CD14-positive monocyte (primary cell): ENCODE data around the gene SLC37A2. TPM values are rescaled to one million over a fixed set of nuclear protein-coding genes. Genes with fewer than 3 reads are reported as not detected.
"Not testable (repeated sequence)": the region's sequence is repeated elsewhere in the genome, so short reads cannot be mapped to it uniquely, and the experiment has no call there.

Experiments used
- DNase-seq, 3 donors: peaks; one replicate each; pipeline ENCODE4 v3.0.0-alpha.2; 2011 to 2022
- H2AFZ ChIP-seq: 2 replicates; pipeline ENCODE4 v1.6.0; 2012; ENCODE audit warnings: mild to moderate bottlenecking, low read depth, low read length, inconsistent platforms; ENCODE audit not compliant: insufficient read depth, poor library complexity, severe bottlenecking
- H3K27ac ChIP-seq, 2 donors: 1 replicate in 1 of 2; 2 replicates in 1 of 2; pipeline ENCODE4 v1.5.1; 2012 to 2013; ENCODE audit warnings: low read length in 2 of 2, control low read depth in 1 of 2, inconsistent platforms in 1 of 2, low read depth in 1 of 2, mild to moderate bottlenecking in 1 of 2
- H3K27me3 ChIP-seq, 2 donors: one replicate each; pipeline versions ENCODE4 v1.6.0 to v1.6.1; 2011 to 2013; ENCODE audit warnings: low read length in 2 of 2; ENCODE audit not compliant: control insufficient read depth in 2 of 2, insufficient read depth in 2 of 2
- H3K36me3 ChIP-seq, 2 donors: replicated peaks in 1 of 2; 1 replicate in 1 of 2; 2 replicates in 1 of 2; pipeline versions ENCODE4 v1.5.1 to v1.6.1; 2012 to 2013; ENCODE audit warnings: low read length in 2 of 2, control low read depth in 1 of 2, inconsistent platforms in 1 of 2, mild to moderate bottlenecking in 1 of 2; ENCODE audit not compliant: insufficient read depth in 2 of 2, control insufficient read depth in 1 of 2
- H3K4me1 ChIP-seq, 2 donors: 1 replicate in 1 of 2; 2 replicates in 1 of 2; pipeline versions ENCODE4 v1.5.1 to v1.6.1; 2012 to 2013; ENCODE audit warnings: low read length in 2 of 2, control low read depth in 1 of 2, inconsistent platforms in 1 of 2, mild to moderate bottlenecking in 1 of 2, moderate library complexity in 1 of 2; ENCODE audit not compliant: insufficient read depth in 2 of 2, control insufficient read depth in 1 of 2
- H3K4me2 ChIP-seq: replicated peaks from 2 replicates; pipeline ENCODE3; 2012; ENCODE audit warnings: low read length, moderate library complexity, mild to moderate bottlenecking; ENCODE audit not compliant: poor library complexity, severe bottlenecking; ENCODE audit errors: extremely low read depth
- H3K4me3 ChIP-seq, 3 experiments: fragments of 200-600 bp in 1 of 3; sonication (generic) in 1 of 3; replicated peaks in 1 of 3; 1 replicate in 2 of 3; 2 replicates in 1 of 3; pipeline ENCODE4 v1.5.1; 2011 to 2013; ENCODE audit warnings: low read length in 3 of 3, mild to moderate bottlenecking in 3 of 3, control low read depth in 2 of 3, low read depth in 2 of 3, inconsistent platforms in 1 of 3, moderate library complexity in 1 of 3
- H3K79me2 ChIP-seq: 2 replicates; pipeline ENCODE4 v1.6.0; 2012; ENCODE audit warnings: mild to moderate bottlenecking, control low read depth, inconsistent platforms, low read length, moderate library complexity; ENCODE audit not compliant: insufficient read depth
- H3K9ac ChIP-seq: 2 replicates; pipeline ENCODE4 v1.6.0; 2017; ENCODE audit warnings: low read length, mild to moderate bottlenecking; ENCODE audit not compliant: insufficient read depth, poor library complexity, severe bottlenecking
- H3K9me3 ChIP-seq, 2 donors: replicated peaks in 1 of 2; 1 replicate in 1 of 2; 2 replicates in 1 of 2; pipeline versions ENCODE4 v1.5.1 to v1.6.1; 2012 to 2013; ENCODE audit warnings: low read length in 2 of 2, control low read depth in 1 of 2; ENCODE audit not compliant: control insufficient read depth in 1 of 2, insufficient read depth in 1 of 2
- H4K20me1 ChIP-seq: 2 replicates; pipeline ENCODE4 v1.6.0; 2012; ENCODE audit warnings: mild to moderate bottlenecking, low read length, control low read depth, moderate library complexity; ENCODE audit not compliant: insufficient read depth
- H3K27ac Mint-ChIP-seq, 7 donors: one replicate each; pipeline ENCODE4 v1.8.0; 2020; ENCODE audit warnings: mild to moderate bottlenecking in 7 of 7, mixed read lengths in 7 of 7, moderate library complexity in 6 of 7, inconsistent platforms in 2 of 7
- H3K27me3 Mint-ChIP-seq, 3 donors: one replicate each; pipeline ENCODE4 v1.8.0; 2021 to 2022; ENCODE audit warnings: low read depth in 3 of 3, mild to moderate bottlenecking in 3 of 3, mixed read lengths in 3 of 3, moderate library complexity in 3 of 3, inconsistent platforms in 1 of 3
- H3K36me3 Mint-ChIP-seq, 2 donors: one replicate each; pipeline ENCODE4 v1.8.0; 2020; ENCODE audit warnings: mixed read lengths in 2 of 2, inconsistent platforms in 1 of 2, mild to moderate bottlenecking in 1 of 2
- H3K4me1 Mint-ChIP-seq: one replicate; pipeline ENCODE4 v1.8.0; 2020; ENCODE audit warnings: mild to moderate bottlenecking, mixed read lengths
- H3K4me3 Mint-ChIP-seq, 2 donors: one replicate each; pipeline ENCODE4 v1.8.0; 2020; ENCODE audit warnings: mild to moderate bottlenecking in 2 of 2, mixed read lengths in 2 of 2, moderate library complexity in 1 of 2
- H3K9me3 Mint-ChIP-seq, 7 donors: one replicate each; pipeline ENCODE4 v1.8.0; 2020 to 2022; ENCODE audit warnings: mixed read lengths in 7 of 7, mild to moderate bottlenecking in 6 of 7, moderate library complexity in 6 of 7, inconsistent platforms in 2 of 7
- WGBS: methylation state at CpG from one replicate; pipeline ENCODE4 v1.1.5; 2013; ENCODE audit warnings: missing lambda C conversion rate; ENCODE audit not compliant: insufficient coverage; 5-methylcytosine and 5-hydroxymethylcytosine counted together
- intact Hi-C, 2 donors: fragments of 100-400 bp; cut with micrococcal nuclease; formaldehyde crosslinking; loops; one replicate each; pipeline versions ENCODE4 v1.15.0 to v1.15.1; 2023
- polyA plus RNA-seq, 3 donors: library from polyadenylated mRNA; depleted of rRNA in 1 of 3; unstranded in 2 of 3; stranded (reverse) in 1 of 3; fragments of 300-500 nt in 2 of 3; fragments of >200 nt in 1 of 3; fragmentation: Illumina TruSeq in 2 of 3; gene quantifications; 1 replicate in 2 of 3; 2 replicates in 1 of 3; pipeline ENCODE4 v1.2.3, GENCODE V29; 2012 to 2021
- TF ChIP-seq, protein P1 (sequence below): fragments of 200-600 bp; IDR thresholded peaks from one replicate; pipeline ENCODE4 v1.8.0; 2022; ENCODE audit warnings: antibody characterized with exemption, mild to moderate bottlenecking

The SLC37A2 gene
- polyA plus RNA-seq, 3 donors: 70.8 to 81.5 (median 78.9) TPM

DNA sequence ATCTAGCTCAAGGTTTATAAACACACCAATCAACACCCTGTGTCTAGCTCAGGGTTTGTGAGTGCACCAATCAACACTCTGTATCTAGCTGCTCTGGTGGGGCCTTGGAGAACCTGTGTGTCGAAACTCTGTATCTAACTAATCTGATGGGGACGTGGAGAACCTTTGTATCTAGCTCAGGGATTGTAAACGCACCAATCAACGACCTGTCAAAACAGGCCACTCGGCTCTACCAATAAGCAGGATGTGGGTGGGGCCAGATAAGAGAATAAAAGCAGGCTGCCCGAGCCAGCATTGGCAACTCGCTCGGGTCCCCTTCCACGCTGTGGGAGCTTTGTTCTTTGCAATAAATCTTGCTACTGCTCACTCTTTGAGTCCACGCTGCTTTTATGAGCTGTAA is 27.0 kb downstream of the SLC37A2 start:
- intact Hi-C loops, DNase-seq, H3K4me3 Mint-ChIP-seq, H2AFZ ChIP-seq, H3K4me1 Mint-ChIP-seq, H3K27me3 ChIP-seq, H3K79me2 ChIP-seq, H3K9me3 ChIP-seq, H4K20me1 ChIP-seq, H3K27me3 Mint-ChIP-seq, H3K9me3 Mint-ChIP-seq, H3K27ac ChIP-seq, H3K4me3 ChIP-seq, H3K4me2 ChIP-seq, H3K9ac ChIP-seq, H3K4me1 ChIP-seq: not testable (repeated sequence)
- peaks cover 34 to 58% of the 10 kb centered on the region in 2 donors for H3K36me3 ChIP-seq
- peaks cover 64 to 73% of the 10 kb centered on the region in 2 donors for H3K36me3 Mint-ChIP-seq
- WGBS: 94% methylated on average over 7 of the region's 10 CpGs
- peak overlapping the region in 3 of 7 donors; percentile 0 to 72 (median 33) for H3K27ac Mint-ChIP-seq

DNA sequence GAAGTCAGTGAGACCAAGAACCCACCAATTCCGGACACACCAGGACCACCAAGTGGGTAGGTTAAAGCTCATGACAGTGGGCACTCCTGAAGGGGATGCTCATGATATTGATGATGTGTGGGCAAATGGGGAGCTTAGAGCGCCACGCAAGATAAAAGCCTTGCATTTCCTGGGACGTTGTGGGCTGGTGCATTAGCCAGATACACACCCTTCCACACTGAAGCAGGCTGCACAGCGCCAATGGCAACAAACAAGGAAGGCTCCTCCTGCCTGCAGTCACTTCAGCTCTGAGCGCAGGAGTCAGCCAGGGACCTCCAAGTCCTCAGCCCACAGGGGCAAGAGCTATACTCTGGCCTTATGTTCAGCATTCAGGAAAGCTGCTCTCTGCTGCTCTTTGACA is 27.7 kb downstream of the SLC37A2 start:
- Histone ChIP-seq H3K36me3 (peaks cover 27 to 58% of the 10 kb centered on the region in 2 donors), H3K9ac (no peak overlapping the region), H3K4me2 (no peak overlapping the region), H3K9me3 (no peaks in the 10 kb centered on the region), H2AFZ (no peak overlapping the region), H3K79me2 (no peaks in the 10 kb centered on the region), H3K27me3 (no peaks in the 10 kb centered on the region), H4K20me1 (no peaks in the 10 kb centered on the region), H3K4me1 (no peaks in the 10 kb centered on the region), H3K4me3 (no peak overlapping the region), H3K27ac (peak overlapping the region in 1 of 2 donors; percentile 37)
- intact Hi-C loops: no loop called here
- Mint-ChIP-seq H3K4me1 (peaks cover 8% of the 10 kb centered on the region), H3K9me3 (no peaks in the 10 kb centered on the region), H3K27me3 (peaks cover 0 to 3% (median 1%) of the 10 kb centered on the region in 3 donors), H3K36me3 (peaks cover 58 to 71% of the 10 kb centered on the region in 2 donors), H3K4me3 (no peak overlapping the region), H3K27ac (peak overlapping the region in 4 of 7 donors; percentile 33 to 62 (median 60))
- 91% methylated on average over 4 of the region's 6 CpGs for WGBS
- TF ChIP-seq, protein P1, sequence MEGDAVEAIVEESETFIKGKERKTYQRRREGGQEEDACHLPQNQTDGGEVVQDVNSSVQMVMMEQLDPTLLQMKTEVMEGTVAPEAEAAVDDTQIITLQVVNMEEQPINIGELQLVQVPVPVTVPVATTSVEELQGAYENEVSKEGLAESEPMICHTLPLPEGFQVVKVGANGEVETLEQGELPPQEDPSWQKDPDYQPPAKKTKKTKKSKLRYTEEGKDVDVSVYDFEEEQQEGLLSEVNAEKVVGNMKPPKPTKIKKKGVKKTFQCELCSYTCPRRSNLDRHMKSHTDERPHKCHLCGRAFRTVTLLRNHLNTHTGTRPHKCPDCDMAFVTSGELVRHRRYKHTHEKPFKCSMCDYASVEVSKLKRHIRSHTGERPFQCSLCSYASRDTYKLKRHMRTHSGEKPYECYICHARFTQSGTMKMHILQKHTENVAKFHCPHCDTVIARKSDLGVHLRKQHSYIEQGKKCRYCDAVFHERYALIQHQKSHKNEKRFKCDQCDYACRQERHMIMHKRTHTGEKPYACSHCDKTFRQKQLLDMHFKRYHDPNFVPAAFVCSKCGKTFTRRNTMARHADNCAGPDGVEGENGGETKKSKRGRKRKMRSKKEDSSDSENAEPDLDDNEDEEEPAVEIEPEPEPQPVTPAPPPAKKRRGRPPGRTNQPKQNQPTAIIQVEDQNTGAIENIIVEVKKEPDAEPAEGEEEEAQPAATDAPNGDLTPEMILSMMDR: no peak
- DNase-seq: no peak
